Measurements from ENCODE around the gene PIGS.

PIGS gene

GRCh38 chr17:28538296-28538895, 32.9 kb downstream of the PIGS start:
- Mint-ChIP-seq H3K4me1 (peaks cover 30% of the 10 kb centered on the region), H3K27ac (no peak overlapping the region), H3K36me3 (ENCODE audit: low read depth) (no peaks in the 10 kb centered on the region), H3K9me3 (no peaks in the 10 kb centered on the region), H3K4me3 (no peak overlapping the region), H3K27me3 (ENCODE audit: low read depth, poor library complexity) (peaks cover 3% of the 10 kb centered on the region)
- DNase-seq, result no peak
- TF ChIP-seq CTCF (IDR thresholded peaks at IDR 0.05), result no peak

GRCh38 chr17:28537219-28537610, 34.1 kb downstream of the PIGS start:
- peaks cover 3% of the 10 kb centered on the region for H3K27me3 Mint-ChIP-seq (ENCODE audit: low read depth, poor library complexity)
- H3K4me1 Mint-ChIP-seq, result peaks cover 41% of the 10 kb centered on the region
- H3K9me3 Mint-ChIP-seq, result no peaks in the 10 kb centered on the region
- TF ChIP-seq CTCF (IDR thresholded peaks at IDR 0.05), result no peak
- no peaks in the 10 kb centered on the region for H3K36me3 Mint-ChIP-seq (ENCODE audit: low read depth)
- no peak overlapping the region for H3K4me3 Mint-ChIP-seq
- DNase-seq, result no peak
- H3K27ac Mint-ChIP-seq, result no peak overlapping the region

- TF ChIP-seq CTCF (IDR thresholded peaks at IDR 0.05), result no peak
- H3K4me3 Mint-ChIP-seq, result no peak overlapping the region
- H3K4me1 Mint-ChIP-seq, result peaks cover 47% of the 10 kb centered on the region
- DNase-seq, result no peak
- no peak overlapping the region for H3K27ac Mint-ChIP-seq
- H3K27me3 Mint-ChIP-seq (ENCODE audit: low read depth, poor library complexity), result peaks cover 3% of the 10 kb centered on the region
- H3K9me3 Mint-ChIP-seq, result no peaks in the 10 kb centered on the region
- H3K36me3 Mint-ChIP-seq (ENCODE audit: low read depth), result no peaks in the 10 kb centered on the region
Measured at GRCh38 chr17:28536532-28537218, 34.6 kb downstream of the PIGS start.

GRCh38 chr17:28534740-28535375, 36.5 kb downstream of the PIGS start:
- no peak overlapping the region for H3K4me3 Mint-ChIP-seq
- H3K27ac Mint-ChIP-seq, result no peak overlapping the region
- TF ChIP-seq CTCF (IDR thresholded peaks at IDR 0.05), result no peak
- H3K27me3 Mint-ChIP-seq (ENCODE audit: low read depth, poor library complexity), result peaks cover 3% of the 10 kb centered on the region
- H3K4me1 Mint-ChIP-seq, result peaks cover 62% of the 10 kb centered on the region
- no peak for DNase-seq
- no peaks in the 10 kb centered on the region for H3K9me3 Mint-ChIP-seq
- H3K36me3 Mint-ChIP-seq (ENCODE audit: low read depth), result no peaks in the 10 kb centered on the region

GRCh38 chr17:28533091-28533807, 38.1 kb downstream of the PIGS start:
- no peak for DNase-seq
- H3K4me3 Mint-ChIP-seq, result no peak overlapping the region
- H3K27me3 Mint-ChIP-seq (ENCODE audit: low read depth, poor library complexity), result peaks cover 10% of the 10 kb centered on the region
- H3K4me1 Mint-ChIP-seq, result peaks cover 76% of the 10 kb centered on the region
- TF ChIP-seq CTCF (IDR thresholded peaks at IDR 0.05), result no peak
- H3K27ac Mint-ChIP-seq, result peak overlapping the region; percentile 85
- no peaks in the 10 kb centered on the region for H3K36me3 Mint-ChIP-seq (ENCODE audit: low read depth)
- no peaks in the 10 kb centered on the region for H3K9me3 Mint-ChIP-seq
